Endodermal cell (in vitro differentiated cells): ENCODE results near the gene EEF1A1. TPM values are rescaled to one million over a fixed set of nuclear protein-coding genes. Genes with fewer than 3 reads are reported as not detected.

Experiments used
- DNase-seq: peaks from one replicate; pipeline ENCODE4 v3.0.0-alpha.2; 2017
- H3K27ac ChIP-seq: 2 replicates; pipeline ENCODE4 v1.5.1; 2013; ENCODE audit warnings: mild to moderate bottlenecking, low read depth, low read length, moderate library complexity
- H3K27me3 ChIP-seq: 2 replicates; pipeline ENCODE4 v1.6.1; 2013; ENCODE audit warnings: mild to moderate bottlenecking, low read length, moderate library complexity; ENCODE audit not compliant: insufficient read depth, control insufficient read depth, poor library complexity, severe bottlenecking
- H3K36me3 ChIP-seq: 2 replicates; pipeline ENCODE4 v1.7.0; 2013; ENCODE audit warnings: mild to moderate bottlenecking, low read length, moderate library complexity; ENCODE audit not compliant: control insufficient read depth, insufficient read depth
- H3K4me1 ChIP-seq: one replicate; pipeline ENCODE4 v1.7.0; 2013; ENCODE audit warnings: low read length; ENCODE audit not compliant: control insufficient read depth, insufficient read depth
- H3K4me3 ChIP-seq: 2 replicates; pipeline ENCODE4 v1.5.1; 2013; ENCODE audit warnings: mild to moderate bottlenecking, low read length, moderate library complexity
- H3K9ac ChIP-seq: 2 replicates; pipeline ENCODE4 v1.6.1; 2013; ENCODE audit warnings: mild to moderate bottlenecking, low read length, moderate library complexity; ENCODE audit not compliant: poor library complexity, severe bottlenecking; ENCODE audit errors: extremely low read depth
- H3K9me3 ChIP-seq: 2 replicates; pipeline ENCODE4 v1.6.1; 2013; ENCODE audit warnings: mild to moderate bottlenecking, low read length, moderate library complexity; ENCODE audit not compliant: control insufficient read depth
- H3K27ac Mint-ChIP-seq: 2 replicates; pipeline ENCODE4 v1.8.0; 2020; ENCODE audit warnings: mixed read lengths
- H3K27me3 Mint-ChIP-seq: 2 replicates; pipeline ENCODE4 v1.8.0; 2021; ENCODE audit warnings: mild to moderate bottlenecking, mixed read lengths; ENCODE audit not compliant: insufficient read depth
- H3K36me3 Mint-ChIP-seq: 2 replicates; pipeline ENCODE4 v1.8.0; 2020; ENCODE audit warnings: low read depth, mixed read lengths
- H3K4me1 Mint-ChIP-seq: 2 replicates; pipeline ENCODE4 v1.8.0; 2020; ENCODE audit warnings: mixed read lengths
- H3K4me3 Mint-ChIP-seq: 2 replicates; pipeline ENCODE4 v1.8.0; 2020; ENCODE audit warnings: mild to moderate bottlenecking, moderate library complexity, mixed read lengths
- H3K9me3 Mint-ChIP-seq: 2 replicates; pipeline ENCODE4 v1.8.0; 2020; ENCODE audit warnings: mild to moderate bottlenecking, mixed read lengths
- WGBS, 2 experiments: methylation state at CpG; one replicate each; pipeline versions ENCODE4 v1.1.5 to v1.1.7; 2013; ENCODE audit warnings: missing lambda C conversion rate in 2 of 2, mixed read lengths in 1 of 2; ENCODE audit not compliant: insufficient coverage in 1 of 2, insufficient read length in 1 of 2; 5-methylcytosine and 5-hydroxymethylcytosine counted together
- total RNA-seq, 2 donors: library from RNA; stranded (reverse); fragmentation: NEBNext Ultra II Directional in 1 of 2; extraction: Animal tissue kit (Norgen Biotek cat#: 25700) in 1 of 2; gene quantifications; 2 replicates in 1 of 2; 3 replicates in 1 of 2; pipeline ENCODE4 v1.2.1, GENCODE V29; 2021
- TF ChIP-seq, protein P1 (sequence below): fragments of 200-600 bp; sonication (generic); conservative IDR thresholded peaks from 2 replicates; pipeline ENCODE4 v1.5.0; 2021; ENCODE audit warnings: antibody characterized with exemption, mild to moderate bottlenecking

Gene EEF1A1
- total RNA-seq, 2 donors from 2014 or later: 8,118 to 11,075 TPM

DNA sequence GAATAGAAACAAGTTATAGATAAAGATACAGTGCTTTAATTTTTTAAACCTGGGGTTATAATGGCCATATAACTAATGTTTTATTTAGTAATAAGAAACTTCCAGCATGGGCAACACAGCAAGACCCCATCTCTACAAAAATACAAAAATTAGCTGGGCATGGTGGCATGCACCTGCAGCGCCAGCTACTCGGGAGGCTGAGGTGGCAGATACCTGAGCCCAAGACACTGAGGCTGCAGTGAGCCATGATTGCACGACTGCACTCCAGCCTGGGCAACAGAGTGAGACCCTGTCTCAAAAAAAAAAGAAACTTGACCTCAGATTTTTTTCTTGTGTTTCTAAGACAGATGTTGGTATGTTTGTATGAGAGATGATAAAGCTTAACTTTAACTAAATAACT lies 22.9 kb downstream of the EEF1A1 start:
- Mint-ChIP-seq H3K9me3 (no peaks in the 10 kb centered on the region), H3K4me3 (no peak overlapping the region), H3K4me1 (no peaks in the 10 kb centered on the region), H3K36me3 (peaks cover 41% of the 10 kb centered on the region), H3K27ac (no peak overlapping the region), H3K27me3 (no peaks in the 10 kb centered on the region)
- TF ChIP-seq, protein P1, sequence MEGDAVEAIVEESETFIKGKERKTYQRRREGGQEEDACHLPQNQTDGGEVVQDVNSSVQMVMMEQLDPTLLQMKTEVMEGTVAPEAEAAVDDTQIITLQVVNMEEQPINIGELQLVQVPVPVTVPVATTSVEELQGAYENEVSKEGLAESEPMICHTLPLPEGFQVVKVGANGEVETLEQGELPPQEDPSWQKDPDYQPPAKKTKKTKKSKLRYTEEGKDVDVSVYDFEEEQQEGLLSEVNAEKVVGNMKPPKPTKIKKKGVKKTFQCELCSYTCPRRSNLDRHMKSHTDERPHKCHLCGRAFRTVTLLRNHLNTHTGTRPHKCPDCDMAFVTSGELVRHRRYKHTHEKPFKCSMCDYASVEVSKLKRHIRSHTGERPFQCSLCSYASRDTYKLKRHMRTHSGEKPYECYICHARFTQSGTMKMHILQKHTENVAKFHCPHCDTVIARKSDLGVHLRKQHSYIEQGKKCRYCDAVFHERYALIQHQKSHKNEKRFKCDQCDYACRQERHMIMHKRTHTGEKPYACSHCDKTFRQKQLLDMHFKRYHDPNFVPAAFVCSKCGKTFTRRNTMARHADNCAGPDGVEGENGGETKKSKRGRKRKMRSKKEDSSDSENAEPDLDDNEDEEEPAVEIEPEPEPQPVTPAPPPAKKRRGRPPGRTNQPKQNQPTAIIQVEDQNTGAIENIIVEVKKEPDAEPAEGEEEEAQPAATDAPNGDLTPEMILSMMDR: no peak
- H3K4me1 ChIP-seq: no peaks in the 10 kb centered on the region
- no peak overlapping the region for H3K9ac ChIP-seq
- no peaks in the 10 kb centered on the region for H3K9me3 ChIP-seq
- no peak overlapping the region for H3K27ac ChIP-seq
- H3K27me3 ChIP-seq: no peaks in the 10 kb centered on the region
- no peak overlapping the region for H3K4me3 ChIP-seq
- peaks cover 56% of the 10 kb centered on the region for H3K36me3 ChIP-seq
- 96 to 100% methylated on average over 3 of the region's 3 CpGs for WGBS, 2 experiments
- no peak for DNase-seq

DNA sequence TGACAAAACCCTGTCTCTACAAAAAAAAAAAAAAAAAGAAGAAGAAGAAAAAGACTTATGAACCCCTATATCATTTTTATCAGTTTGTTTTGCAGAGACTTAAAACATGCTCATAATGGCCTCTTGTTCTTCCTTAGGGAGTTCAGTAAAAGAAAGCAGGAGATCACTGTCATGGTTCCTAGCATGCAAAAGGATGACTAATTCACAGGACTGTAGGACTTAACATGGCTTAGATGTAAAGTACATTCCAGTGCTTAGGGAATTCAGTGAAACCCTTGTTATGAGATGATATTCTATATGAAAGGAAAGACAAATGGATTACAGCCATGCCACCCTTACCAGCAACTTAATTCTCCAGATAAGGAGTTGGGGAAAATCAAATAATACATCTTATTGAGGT lies 29.5 kb downstream of the EEF1A1 start:
- Mint-ChIP-seq H3K4me1 (no peaks in the 10 kb centered on the region), H3K9me3 (peaks cover 11% of the 10 kb centered on the region), H3K36me3 (peaks cover 61% of the 10 kb centered on the region), H3K27me3 (no peaks in the 10 kb centered on the region), H3K4me3 (no peak overlapping the region), H3K27ac (no peak overlapping the region)
- H3K9me3 ChIP-seq: peaks cover 4% of the 10 kb centered on the region
- H3K36me3 ChIP-seq: peaks cover 41% of the 10 kb centered on the region
- H3K4me1 ChIP-seq: no peaks in the 10 kb centered on the region
- H3K4me3 ChIP-seq: no peak overlapping the region
- no peak overlapping the region for H3K9ac ChIP-seq
- TF ChIP-seq, protein P1: no peak
- no peak for DNase-seq
- no peaks in the 10 kb centered on the region for H3K27me3 ChIP-seq
- H3K27ac ChIP-seq: no peak overlapping the region

DNA sequence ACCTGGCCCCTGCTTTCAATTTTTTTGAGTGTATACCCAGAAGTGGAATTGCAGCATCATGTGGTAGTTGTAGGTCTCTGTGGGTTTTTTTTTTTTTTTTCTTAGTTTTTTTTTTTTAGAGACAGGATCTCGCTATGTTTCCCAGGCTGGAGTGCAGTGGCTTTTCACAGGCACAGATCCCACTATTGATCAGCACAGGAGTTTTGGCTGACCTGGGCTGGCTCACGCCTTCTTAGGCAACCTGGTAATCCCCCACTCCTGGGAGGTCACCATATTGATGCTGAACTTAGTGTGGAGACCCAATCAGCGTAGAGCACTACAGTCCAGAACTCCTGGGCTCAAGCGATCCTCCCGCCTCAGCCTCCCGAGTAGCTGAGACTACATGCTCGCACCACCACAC lies 33.4 kb downstream of the EEF1A1 start:
- no peaks in the 10 kb centered on the region for H3K27me3 ChIP-seq
- H3K4me3 Mint-ChIP-seq: no peak overlapping the region
- H3K9me3 Mint-ChIP-seq: peaks cover 11% of the 10 kb centered on the region
- H3K4me1 Mint-ChIP-seq: no peaks in the 10 kb centered on the region
- no peak overlapping the region for H3K27ac Mint-ChIP-seq
- DNase-seq: peak; percentile 2
- no peaks in the 10 kb centered on the region for H3K27me3 Mint-ChIP-seq
- TF ChIP-seq, protein P1: no peak
- no peaks in the 10 kb centered on the region for H3K4me1 ChIP-seq
- H3K27ac ChIP-seq: no peak overlapping the region
- H3K4me3 ChIP-seq: no peak overlapping the region
- peaks cover 75% of the 10 kb centered on the region for H3K36me3 Mint-ChIP-seq
- H3K36me3 ChIP-seq: peaks cover 60% of the 10 kb centered on the region
- 86 to 98% methylated on average over 1 to 7 of the region's 7 CpGs for WGBS, 2 experiments
- H3K9me3 ChIP-seq: peaks cover 4% of the 10 kb centered on the region
- H3K9ac ChIP-seq: no peak overlapping the region
